ENCODE results near the gene BZW2.

The BZW2 gene

GRCh38 chr7:16712916-16713315, 66.9 kb downstream of the BZW2 start:
- H3K4me3 ChIP-seq (ENCODE audit: low read depth, low read length) = no peak overlapping the region

- no peak overlapping the region for H3K4me3 ChIP-seq (ENCODE audit: low read depth, low read length)
Measured at GRCh38 chr7:16715928-16716327, 69.9 kb downstream of the BZW2 start.

GRCh38 chr7:16718111-16718656, 72.2 kb downstream of the BZW2 start:
- no peak overlapping the region for H3K4me3 ChIP-seq (ENCODE audit: low read depth, low read length)

DNA sequence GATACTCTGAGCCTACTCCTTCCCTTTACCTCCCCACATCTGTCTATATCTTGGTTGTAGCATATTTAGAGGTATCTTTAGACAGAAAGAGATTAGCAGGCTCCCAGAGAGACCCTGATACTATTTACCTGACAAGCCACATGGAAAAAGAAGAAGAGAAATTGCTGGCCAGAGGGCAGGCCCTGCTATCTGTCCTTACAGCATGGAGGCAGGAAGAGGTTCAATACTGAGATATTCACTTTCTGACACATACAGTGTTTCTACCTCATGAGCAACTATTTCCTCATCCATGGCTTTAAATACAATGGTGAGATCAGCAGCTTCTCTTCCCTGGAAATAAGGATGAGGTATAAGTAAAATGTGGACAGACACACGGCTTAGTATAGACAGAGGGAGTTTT, 73.7 kb downstream of the BZW2 start:
- H3K4me3 ChIP-seq (ENCODE audit: low read depth, low read length) = no peak overlapping the region

GRCh38 chr7:16721541-16721940, 75.6 kb downstream of the BZW2 start:
- H3K4me3 ChIP-seq (ENCODE audit: low read depth, low read length) = no peak overlapping the region

DNA sequence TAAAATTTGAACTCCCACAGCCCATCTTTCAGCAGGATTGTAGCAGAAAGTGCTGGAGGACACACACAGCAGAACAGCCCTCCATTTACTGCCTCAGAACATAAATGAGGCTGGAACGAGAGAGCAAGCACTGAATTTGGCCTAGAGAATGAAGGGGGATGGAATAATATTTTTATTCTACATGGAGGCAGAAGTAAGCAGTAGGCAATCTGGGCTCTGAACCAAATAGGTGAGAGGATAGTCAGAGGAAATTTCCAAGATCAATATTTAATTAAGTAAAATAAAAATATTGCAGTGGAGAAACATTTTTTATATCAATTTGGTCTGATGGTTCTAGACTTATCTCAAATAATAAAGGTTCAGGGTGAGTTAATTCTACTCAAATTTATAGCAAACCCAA, 78.4 kb downstream of the BZW2 start:
- H3K4me3 ChIP-seq (ENCODE audit: low read depth, low read length) = no peak overlapping the region

DNA sequence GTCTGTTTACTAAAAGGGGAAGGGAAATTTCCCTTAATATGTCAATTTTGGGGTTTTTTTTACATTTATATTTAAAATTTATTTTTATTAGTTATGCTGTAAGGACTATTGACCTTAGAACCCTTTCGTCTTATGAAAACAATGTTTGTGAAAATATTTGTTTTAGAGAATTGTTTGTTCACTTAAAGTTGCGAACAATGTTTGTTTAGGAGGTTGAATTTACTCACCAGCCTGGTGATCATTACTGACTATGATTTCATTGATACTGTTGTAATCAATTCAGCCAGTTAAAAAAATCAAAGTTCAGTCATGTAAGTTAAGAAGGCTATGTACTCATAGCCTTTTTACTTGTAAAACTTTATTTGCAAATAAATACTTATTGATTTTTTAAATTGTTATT, 80.2 kb downstream of the BZW2 start:
- H3K4me3 ChIP-seq (ENCODE audit: low read depth, low read length) = no peak overlapping the region

DNA sequence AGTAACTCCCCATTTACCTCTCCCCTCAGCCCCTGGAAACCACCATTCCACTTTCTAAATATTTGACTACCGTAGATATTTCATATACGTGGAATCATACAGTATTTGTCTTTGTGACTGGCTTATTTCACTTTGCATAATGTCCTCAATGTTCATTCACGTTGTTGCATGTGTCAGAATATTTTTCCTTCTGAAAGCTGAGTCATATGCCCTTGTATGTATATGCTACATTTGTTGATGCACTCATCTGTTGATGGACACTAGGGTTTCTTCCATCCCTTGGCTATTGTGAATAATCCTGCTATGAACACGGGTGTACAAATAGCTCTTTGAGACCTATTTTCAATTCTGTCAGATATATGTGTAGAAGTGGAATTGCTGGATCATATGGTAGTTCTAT, 81.8 kb downstream of the BZW2 start:
- H3K4me3 ChIP-seq (ENCODE audit: low read depth, low read length) = no peak overlapping the region

DNA sequence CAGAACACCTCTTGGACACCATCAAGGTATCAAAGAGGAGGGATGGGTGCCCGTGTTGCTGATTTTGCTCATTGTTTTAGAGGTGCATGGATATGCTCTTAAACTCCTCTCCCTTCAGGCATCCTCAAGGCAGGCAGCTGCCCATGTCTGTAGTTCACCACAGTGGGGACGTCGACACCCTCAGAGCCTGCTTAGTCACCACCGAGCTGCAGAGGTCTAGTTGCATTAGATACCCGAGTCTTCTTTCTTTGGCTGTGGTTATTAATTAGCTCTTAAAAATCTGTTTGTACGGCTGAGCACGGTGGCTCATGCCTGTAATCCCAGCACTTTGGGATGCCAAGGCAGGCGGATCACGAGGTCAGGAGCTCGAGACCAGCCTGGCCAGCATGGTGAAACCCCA, 82.8 kb downstream of the BZW2 start:
- H3K4me3 ChIP-seq (ENCODE audit: low read depth, low read length) = no peak overlapping the region

GRCh38 chr7:16729541-16729940, 83.6 kb downstream of the BZW2 start:
- no peak overlapping the region for H3K4me3 ChIP-seq (ENCODE audit: low read depth, low read length)

GRCh38 chr7:16730937-16731336, 85.0 kb downstream of the BZW2 start:
- H3K4me3 ChIP-seq (ENCODE audit: low read depth, low read length) = no peak overlapping the region

DNA sequence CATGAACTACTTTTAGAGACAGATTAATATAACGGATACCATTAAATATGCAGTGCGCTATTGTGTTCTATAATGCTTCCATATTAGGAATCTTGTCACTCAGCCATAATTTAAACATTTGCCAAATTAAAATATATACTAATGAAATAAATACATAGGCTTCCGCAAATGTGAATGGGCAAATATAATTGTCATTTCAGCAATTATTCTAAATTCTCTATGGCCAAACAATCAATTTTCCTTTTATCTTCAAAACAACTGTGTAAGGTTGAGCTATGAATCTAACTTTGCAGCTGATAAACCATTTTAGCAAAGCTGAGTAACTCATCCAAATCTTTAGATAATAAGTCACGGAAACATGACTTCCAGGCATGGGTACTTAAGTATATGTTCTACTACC, 86.8 kb downstream of the BZW2 start:
- no peak overlapping the region for H3K4me3 ChIP-seq (ENCODE audit: low read depth, low read length)

DNA sequence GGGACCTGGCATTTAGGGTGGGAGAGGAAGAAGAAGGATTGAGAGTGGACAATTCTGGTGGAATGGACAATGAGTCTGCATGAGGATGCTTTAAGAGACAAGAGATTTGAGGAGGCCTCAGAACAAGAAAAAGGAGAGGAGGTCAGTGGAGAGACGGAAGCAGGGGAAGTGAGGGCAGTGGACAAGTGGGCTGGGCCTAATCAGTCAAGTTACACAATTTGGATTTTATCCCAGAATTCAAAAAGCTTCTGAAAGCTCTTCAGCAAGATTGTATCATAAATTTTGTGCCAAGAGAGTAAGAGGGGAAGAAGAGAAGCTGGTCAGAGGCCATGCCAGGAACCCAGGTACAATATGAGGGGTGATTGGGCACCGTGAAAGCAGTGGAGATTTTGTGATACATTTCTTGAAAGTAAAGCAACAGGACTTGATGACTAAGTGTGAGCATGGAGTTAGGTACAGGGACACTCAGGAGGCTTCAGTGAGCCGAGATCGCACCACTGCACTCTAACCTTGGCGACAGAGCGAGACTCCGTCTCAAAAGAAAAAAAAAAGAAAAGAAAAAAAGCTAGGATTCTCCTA, 88.3 kb downstream of the BZW2 start:
- no peak overlapping the region for H3K4me3 ChIP-seq (ENCODE audit: low read depth, low read length)

- H3K4me3 ChIP-seq (ENCODE audit: low read depth, low read length) = no peak overlapping the region
Measured at GRCh38 chr7:16735020-16735419, 89.0 kb downstream of the BZW2 start.

DNA sequence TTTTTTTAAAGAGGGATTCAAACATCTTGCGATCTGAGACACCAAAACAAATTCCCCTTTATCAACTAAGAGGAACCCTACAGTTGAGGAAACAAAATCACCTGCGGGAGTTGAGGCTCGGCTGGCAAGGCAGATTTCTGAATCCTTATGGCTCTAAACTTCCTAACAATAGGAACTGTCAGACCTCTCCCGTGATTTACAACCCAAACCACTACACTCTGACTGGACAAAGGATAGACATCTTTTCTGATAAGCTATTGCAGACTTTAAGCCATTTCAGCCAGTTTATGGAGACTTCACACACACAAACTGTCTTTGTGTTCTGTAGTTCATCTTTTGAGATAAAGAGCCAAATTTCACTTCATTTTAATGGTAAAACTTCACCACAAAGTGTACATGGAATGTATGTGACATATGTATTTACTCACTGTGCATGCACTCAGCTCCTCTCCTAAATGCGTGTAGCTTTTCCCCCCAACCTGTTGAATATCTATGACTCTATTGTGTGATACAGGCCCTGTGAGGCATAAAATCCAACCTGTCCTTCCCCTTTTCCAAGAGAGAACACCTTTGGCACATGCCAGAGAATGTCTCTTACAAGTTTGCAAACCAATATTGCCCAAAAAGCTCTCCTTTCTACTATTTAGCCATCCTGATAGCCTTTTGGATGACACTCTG, 92.2 kb downstream of the BZW2 start:
- H3K4me3 ChIP-seq (ENCODE audit: low read depth, low read length) = no peak overlapping the region

DNA sequence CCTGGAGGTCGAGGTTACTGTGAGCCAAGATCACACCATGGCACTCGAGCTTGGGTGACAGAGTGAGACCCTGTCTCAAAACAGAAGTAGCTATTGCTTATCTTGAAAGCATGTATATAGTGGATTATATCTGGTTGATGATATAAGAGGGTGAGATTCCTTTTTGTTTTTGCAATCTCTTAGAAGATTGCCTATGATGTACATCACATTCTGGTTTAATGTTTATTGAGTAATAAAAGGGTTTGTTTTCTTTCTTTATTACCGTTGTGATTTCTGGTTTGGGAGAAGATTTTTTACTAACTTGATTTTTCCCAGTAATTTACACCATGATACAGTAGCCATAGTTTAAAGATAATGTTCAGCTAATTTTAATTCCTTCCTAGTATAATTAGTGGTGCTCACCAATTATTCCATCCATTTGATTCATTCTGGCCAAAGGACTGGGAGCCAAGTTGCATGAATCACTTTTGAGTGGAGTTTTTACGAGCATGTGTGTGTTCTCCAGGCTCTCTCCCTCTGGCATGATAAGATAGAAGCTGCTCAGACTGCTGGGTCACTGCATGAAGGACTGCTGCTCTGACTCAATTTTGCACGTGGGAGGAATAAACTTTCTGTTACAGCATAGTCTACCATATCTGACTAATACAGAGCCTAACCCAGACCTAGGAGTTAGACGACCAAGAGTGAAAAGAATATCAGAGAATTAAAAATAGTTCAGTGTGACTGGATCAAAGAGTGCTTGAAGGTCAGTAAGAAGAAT, 94.1 kb downstream of the BZW2 start:
- no peak overlapping the region for H3K4me3 ChIP-seq (ENCODE audit: low read depth, low read length)

GRCh38 chr7:16740623-16740953, 94.6 kb downstream of the BZW2 start:
- H3K4me3 ChIP-seq (ENCODE audit: low read depth, low read length) = no peak overlapping the region

- H3K4me3 ChIP-seq (ENCODE audit: low read depth, low read length) = no peak overlapping the region
Measured at GRCh38 chr7:16740996-16741395, 95.0 kb downstream of the BZW2 start.

GRCh38 chr7:16741676-16742075, 95.7 kb downstream of the BZW2 start:
- no peak overlapping the region for H3K4me3 ChIP-seq (ENCODE audit: low read depth, low read length)

GRCh38 chr7:16742547-16742946, 96.6 kb downstream of the BZW2 start:
- H3K4me3 ChIP-seq (ENCODE audit: low read depth, low read length) = no peak overlapping the region

- H3K4me3 ChIP-seq (ENCODE audit: low read depth, low read length) = no peak overlapping the region
Measured at GRCh38 chr7:16743236-16743635, 97.3 kb downstream of the BZW2 start.
